ENCODE data around the gene CAMSAP1. TPM values are rescaled to one million over a fixed set of nuclear protein-coding genes. Genes with fewer than 3 reads are reported as not detected.

The CAMSAP1 gene
- total RNA-seq, 2 experiments from 2014 or later, result 20.2 to 27.0 TPM

DNA sequence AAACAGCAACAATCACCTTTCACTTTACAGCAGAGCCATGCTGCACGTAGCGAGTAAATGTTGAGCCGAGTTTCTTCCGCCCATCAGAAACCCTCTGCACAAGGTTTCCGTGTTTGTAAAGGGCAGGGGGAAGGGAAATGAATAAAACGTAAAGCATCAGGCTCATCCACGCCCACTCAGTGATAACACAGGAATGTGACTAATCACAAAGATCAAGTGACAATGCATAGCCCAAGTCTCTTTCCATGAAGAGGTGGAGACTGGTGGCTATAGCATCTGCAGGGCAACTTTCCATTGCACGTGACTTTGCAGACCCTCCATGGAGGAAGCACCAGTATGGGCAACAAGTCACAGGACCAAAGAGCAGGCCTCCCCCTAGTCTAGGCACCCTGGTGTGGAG is 56.6 kb downstream of the CAMSAP1 start:
- Mint-ChIP-seq H3K4me1 (ENCODE audit: low read depth) (peaks cover 9% of the 10 kb centered on the region), H3K4me3 (no peak overlapping the region), H3K36me3 (ENCODE audit: low read depth) (peaks cover 11% of the 10 kb centered on the region), H3K9me3 (no peaks in the 10 kb centered on the region), H3K27me3 (no peaks in the 10 kb centered on the region), H3K27ac (peak overlapping the region; percentile 16)
- CTCF ChIA-PET, result no interaction called here
- peak; percentile 19 for DNase-seq
- peak; percentile 74 for ATAC-seq
- intact Hi-C loops (cut with micrococcal nuclease), result no loop called here
- TF ChIP-seq, protein P1, sequence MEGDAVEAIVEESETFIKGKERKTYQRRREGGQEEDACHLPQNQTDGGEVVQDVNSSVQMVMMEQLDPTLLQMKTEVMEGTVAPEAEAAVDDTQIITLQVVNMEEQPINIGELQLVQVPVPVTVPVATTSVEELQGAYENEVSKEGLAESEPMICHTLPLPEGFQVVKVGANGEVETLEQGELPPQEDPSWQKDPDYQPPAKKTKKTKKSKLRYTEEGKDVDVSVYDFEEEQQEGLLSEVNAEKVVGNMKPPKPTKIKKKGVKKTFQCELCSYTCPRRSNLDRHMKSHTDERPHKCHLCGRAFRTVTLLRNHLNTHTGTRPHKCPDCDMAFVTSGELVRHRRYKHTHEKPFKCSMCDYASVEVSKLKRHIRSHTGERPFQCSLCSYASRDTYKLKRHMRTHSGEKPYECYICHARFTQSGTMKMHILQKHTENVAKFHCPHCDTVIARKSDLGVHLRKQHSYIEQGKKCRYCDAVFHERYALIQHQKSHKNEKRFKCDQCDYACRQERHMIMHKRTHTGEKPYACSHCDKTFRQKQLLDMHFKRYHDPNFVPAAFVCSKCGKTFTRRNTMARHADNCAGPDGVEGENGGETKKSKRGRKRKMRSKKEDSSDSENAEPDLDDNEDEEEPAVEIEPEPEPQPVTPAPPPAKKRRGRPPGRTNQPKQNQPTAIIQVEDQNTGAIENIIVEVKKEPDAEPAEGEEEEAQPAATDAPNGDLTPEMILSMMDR (IDR thresholded peaks at IDR 0.05), result no peak
- POLR2A ChIA-PET, result no interaction called here

DNA sequence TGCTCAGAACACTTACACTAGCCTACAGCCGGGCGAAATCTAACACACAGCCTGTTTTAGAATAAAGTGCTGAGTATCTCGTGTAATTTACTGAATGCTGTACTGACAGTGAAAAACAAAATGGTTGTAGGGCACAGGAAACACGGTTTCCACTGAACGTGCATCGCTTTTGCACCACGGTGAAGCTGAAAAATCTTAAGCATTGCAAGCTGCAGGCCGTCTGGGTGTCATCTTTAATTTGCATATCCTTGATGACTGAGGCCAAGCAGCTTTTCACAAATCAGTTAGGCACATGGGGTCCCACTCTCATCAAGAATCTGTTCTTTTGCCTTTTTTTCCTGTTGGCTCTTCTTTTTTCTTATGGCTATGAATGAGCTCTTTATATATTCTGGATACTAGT is 58.2 kb downstream of the CAMSAP1 start:
- Mint-ChIP-seq H3K36me3 (ENCODE audit: low read depth) (peaks cover 24% of the 10 kb centered on the region), H3K4me3 (no peak overlapping the region), H3K27ac (no peak overlapping the region), H3K9me3 (peaks cover 9% of the 10 kb centered on the region), H3K4me1 (ENCODE audit: low read depth) (peaks cover 9% of the 10 kb centered on the region), H3K27me3 (no peaks in the 10 kb centered on the region)
- TF ChIP-seq, protein P1 (IDR thresholded peaks at IDR 0.05), result no peak
- ChIA-PET POLR2A (no interaction called here), CTCF (interaction anchor here (0.9 kb wide), 1 partner anchor 8 kb away, joined by 3 read pairs; no protein-coding TSS in a partner anchor)
- ATAC-seq (no peak), DNase-seq (no peak)
- intact Hi-C loops (cut with micrococcal nuclease), result no loop called here

DNA sequence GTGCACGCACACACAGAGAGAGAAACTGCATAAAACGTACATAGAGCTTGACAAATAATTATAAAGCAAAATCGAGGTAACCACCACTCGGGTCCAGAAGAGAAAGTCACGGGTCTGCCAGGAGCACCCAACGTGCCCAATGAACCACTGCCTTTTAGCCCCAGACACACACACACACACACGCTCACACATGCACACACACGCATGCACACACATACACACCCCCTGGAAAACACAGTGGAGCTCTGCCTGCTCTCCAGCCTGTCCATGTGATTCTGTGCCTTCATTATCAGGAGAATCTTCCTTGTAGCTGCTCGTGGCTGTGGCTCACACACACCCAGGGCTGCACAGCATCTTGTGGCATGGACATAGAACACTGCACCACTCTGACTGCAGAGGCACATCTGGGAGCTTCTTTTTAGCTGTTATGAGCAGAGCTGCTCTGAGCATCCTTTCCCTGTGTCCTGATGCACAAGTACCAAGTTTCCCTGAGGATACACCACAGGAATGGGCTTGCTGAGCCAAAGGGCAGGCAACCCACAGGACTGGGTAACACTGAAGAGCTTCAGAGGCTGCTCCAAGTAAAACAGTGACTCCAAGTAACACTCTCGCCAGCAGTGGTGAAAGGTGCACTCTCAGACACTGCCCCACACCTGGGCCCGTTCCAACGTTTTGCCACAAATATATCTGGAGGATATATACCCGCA is 58.9 kb downstream of the CAMSAP1 start:
- intact Hi-C loops (cut with micrococcal nuclease), result no loop called here
- CTCF ChIA-PET, result no interaction called here
- DNase-seq (no peak), ATAC-seq (no peak)
- Mint-ChIP-seq H3K27ac (no peak overlapping the region), H3K4me1 (ENCODE audit: low read depth) (peaks cover 9% of the 10 kb centered on the region), H3K9me3 (peaks cover 13% of the 10 kb centered on the region), H3K27me3 (no peaks in the 10 kb centered on the region), H3K4me3 (no peak overlapping the region), H3K36me3 (ENCODE audit: low read depth) (peaks cover 28% of the 10 kb centered on the region)
- POLR2A ChIA-PET, result no interaction called here
- TF ChIP-seq, protein P1 (IDR thresholded peaks at IDR 0.05), result no peak

DNA sequence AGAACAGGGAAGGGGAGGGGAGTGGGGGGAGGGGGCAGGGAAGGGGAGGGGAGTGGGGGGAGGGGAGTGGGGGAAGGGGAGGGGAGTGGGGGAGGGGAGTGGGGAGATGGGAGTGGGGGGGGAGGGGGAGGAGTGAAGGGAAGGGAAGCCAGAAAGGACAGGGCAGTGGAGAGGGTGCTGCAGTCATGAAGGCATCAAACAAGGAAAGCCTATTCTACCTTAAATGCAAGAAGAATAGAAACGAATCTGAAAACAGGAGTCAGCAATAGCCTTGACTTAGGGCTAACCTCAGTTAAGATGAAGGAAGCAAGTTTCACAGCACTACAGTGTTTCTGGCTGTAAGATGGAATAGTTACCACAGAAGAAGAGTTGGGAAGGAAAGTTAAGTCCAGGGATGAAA is 59.5 kb downstream of the CAMSAP1 start:
- TF ChIP-seq, protein P1 (IDR thresholded peaks at IDR 0.05), result no peak
- no peak for ATAC-seq
- Mint-ChIP-seq H3K4me3 (no peak overlapping the region), H3K27ac (no peak overlapping the region), H3K27me3 (no peaks in the 10 kb centered on the region), H3K36me3 (ENCODE audit: low read depth) (peaks cover 31% of the 10 kb centered on the region), H3K4me1 (ENCODE audit: low read depth) (peaks cover 9% of the 10 kb centered on the region), H3K9me3 (peaks cover 13% of the 10 kb centered on the region)
- intact Hi-C loops (cut with micrococcal nuclease), result no loop called here
- POLR2A ChIA-PET, result no interaction called here
- no peak for DNase-seq
- CTCF ChIA-PET, result no interaction called here

DNA sequence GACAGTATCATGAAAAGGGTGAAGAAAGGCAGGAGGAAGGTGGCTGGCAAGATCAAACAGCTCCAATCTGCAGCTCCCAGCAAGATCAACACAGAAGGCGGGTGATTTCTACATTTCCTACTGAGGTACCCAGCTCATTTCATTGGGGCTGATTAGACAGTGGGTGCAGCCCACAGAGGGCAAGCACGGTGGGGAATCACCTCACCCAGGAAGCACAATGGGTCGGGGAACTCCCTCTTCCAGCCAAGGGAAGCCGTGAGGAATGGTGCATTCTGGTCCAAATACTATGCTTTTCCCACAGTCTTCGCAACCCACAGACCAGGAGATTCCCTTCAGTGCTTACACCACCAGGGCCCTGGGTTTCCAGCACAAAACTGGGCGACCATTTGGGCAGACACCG is 66.8 kb downstream of the CAMSAP1 start:
- TF ChIP-seq, protein P1 (IDR thresholded peaks at IDR 0.05), result no peak
- DNase-seq, result no peak
- no peaks in the 10 kb centered on the region for H3K27me3 Mint-ChIP-seq
- H3K4me1 Mint-ChIP-seq (ENCODE audit: low read depth), result peaks cover 9% of the 10 kb centered on the region
- no peak for ATAC-seq
- H3K36me3 Mint-ChIP-seq (ENCODE audit: low read depth), result peaks cover 22% of the 10 kb centered on the region
- intact Hi-C loops (cut with micrococcal nuclease), result no loop called here
- CTCF ChIA-PET, result interaction anchor here (1.1 kb wide), 1 partner anchor 9 kb away, joined by 3 read pairs; no protein-coding TSS in a partner anchor
- POLR2A ChIA-PET, result interaction anchor here (1.0 kb wide), 1 partner anchor 10 kb away, joined by 3 read pairs; no protein-coding TSS in a partner anchor
- peaks cover 12% of the 10 kb centered on the region for H3K9me3 Mint-ChIP-seq
- no peak overlapping the region for H3K4me3 Mint-ChIP-seq
- H3K27ac Mint-ChIP-seq, result no peak overlapping the region

All from activated CD8-positive, alpha-beta T cell treated with anti-CD3 and anti-CD28 coated beads for 36 hours (primary cell).